ENCODE measurements around the gene EXOC4. TPM values are rescaled to one million over a fixed set of nuclear protein-coding genes. Genes with fewer than 3 reads are reported as not detected.

The EXOC4 gene
- total RNA-seq, 3 donors from 2014 or later, result 63.9 to 90.2 (median 89.5) TPM

DNA sequence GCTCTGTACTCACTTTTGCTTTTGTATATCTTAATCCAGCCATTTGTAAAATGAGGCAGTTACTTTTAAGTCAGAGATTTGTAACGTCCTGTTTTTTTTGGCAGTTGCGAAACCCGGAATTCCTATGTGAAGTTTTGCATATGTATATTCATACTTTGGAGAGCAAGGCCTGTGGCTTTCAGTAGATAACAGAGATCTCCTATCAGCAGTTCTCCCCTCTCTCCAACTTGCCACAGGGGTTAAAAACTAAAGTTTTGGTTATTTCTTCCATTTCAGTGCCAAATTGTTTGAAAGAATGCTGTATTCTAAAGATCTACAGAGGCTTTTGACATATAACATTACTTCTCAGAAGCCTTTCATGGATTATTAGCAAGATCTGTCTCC is 102.4 kb downstream of the EXOC4 start:
- ATAC-seq (no peak), DNase-seq (no peak)
- Histone ChIP-seq H3K9me3 (peaks cover 25% of the 10 kb centered on the region), H3K4me1 (ENCODE audit: low read depth) (no peaks in the 10 kb centered on the region), H3K4me3 (no peak overlapping the region), H3K36me3 (ENCODE audit: low read depth) (no peaks in the 10 kb centered on the region)
- TF ChIP-seq CTCF (IDR thresholded peaks at IDR 0.05), result no peak
- intact Hi-C loops (cut with DNase I, micrococcal nuclease), result no loop called here

- intact Hi-C loops (cut with DNase I, micrococcal nuclease), result no loop called here
- Histone ChIP-seq H3K9me3 (peaks cover 25% of the 10 kb centered on the region), H3K36me3 (ENCODE audit: low read depth) (no peaks in the 10 kb centered on the region), H3K4me1 (ENCODE audit: low read depth) (no peaks in the 10 kb centered on the region), H3K4me3 (no peak overlapping the region)
- ATAC-seq (no peak), DNase-seq (no peak)
- TF ChIP-seq CTCF (IDR thresholded peaks at IDR 0.05), result no peak
Observed at GRCh38 chr7:133355822-133356221, 102.9 kb downstream of the EXOC4 start.

DNA sequence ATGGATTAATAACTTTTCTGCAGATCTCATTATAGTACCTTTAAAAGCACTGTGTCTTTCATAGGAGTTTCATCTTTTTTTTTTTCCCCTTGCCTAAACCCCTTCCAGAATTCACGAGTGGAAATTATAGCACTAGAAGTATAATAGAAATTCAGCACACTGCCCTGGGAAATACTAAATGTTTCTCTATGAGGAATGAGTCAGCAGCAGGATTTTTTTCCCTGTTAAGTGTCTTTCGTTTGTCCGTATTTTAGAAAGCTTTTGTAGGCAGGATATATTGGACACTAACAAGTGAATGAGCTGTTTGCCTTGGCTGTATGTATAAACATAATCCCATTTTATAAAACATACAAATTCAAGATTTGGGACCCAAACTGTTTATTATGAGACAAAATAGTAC is 105.8 kb downstream of the EXOC4 start:
- TF ChIP-seq CTCF (IDR thresholded peaks at IDR 0.05), result no peak
- no peak for DNase-seq
- no peak for ATAC-seq
- Histone ChIP-seq H3K9me3 (peaks cover 1% of the 10 kb centered on the region), H3K4me3 (no peak overlapping the region), H3K36me3 (ENCODE audit: low read depth) (no peaks in the 10 kb centered on the region), H3K4me1 (ENCODE audit: low read depth) (no peaks in the 10 kb centered on the region)
- intact Hi-C loops (cut with DNase I, micrococcal nuclease), result no loop called here

DNA sequence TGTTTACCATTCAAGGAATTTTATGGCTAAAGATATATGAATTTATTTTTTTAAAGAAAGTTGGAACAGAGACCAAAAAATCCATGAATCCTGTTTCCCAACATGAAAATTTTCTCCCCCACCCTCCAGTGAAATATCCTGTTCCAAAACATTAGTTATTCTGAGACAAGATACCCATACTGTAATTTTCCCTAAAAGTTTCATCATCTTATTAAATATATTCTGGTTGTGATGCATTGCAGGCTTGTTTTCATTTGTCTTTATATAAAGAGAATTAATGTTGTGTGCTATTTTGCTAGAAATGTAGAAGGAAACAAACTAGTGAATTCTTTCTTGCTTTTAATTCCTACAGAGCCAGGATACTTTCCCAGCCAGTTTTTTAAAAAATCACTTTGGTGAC is 106.6 kb downstream of the EXOC4 start:
- intact Hi-C loops (cut with DNase I, micrococcal nuclease), result no loop called here
- TF ChIP-seq CTCF (IDR thresholded peaks at IDR 0.05), result no peak
- H3K9me3 ChIP-seq, result no peaks in the 10 kb centered on the region
- ATAC-seq, result no peak
- H3K4me3 ChIP-seq, result no peak overlapping the region
- no peak for DNase-seq
- H3K36me3 ChIP-seq (ENCODE audit: low read depth), result no peaks in the 10 kb centered on the region
- H3K4me1 ChIP-seq (ENCODE audit: low read depth), result no peaks in the 10 kb centered on the region

- Histone ChIP-seq H3K4me1 (ENCODE audit: low read depth) (no peaks in the 10 kb centered on the region), H3K4me3 (no peak overlapping the region), H3K36me3 (ENCODE audit: low read depth) (no peaks in the 10 kb centered on the region), H3K9me3 (no peaks in the 10 kb centered on the region)
- intact Hi-C loops (cut with DNase I, micrococcal nuclease), result no loop called here
- DNase-seq, result no peak
- ATAC-seq, result no peak
- no peak for TF ChIP-seq CTCF (IDR thresholded peaks at IDR 0.05)
Observed at GRCh38 chr7:133360201-133360600, 107.3 kb downstream of the EXOC4 start.

DNA sequence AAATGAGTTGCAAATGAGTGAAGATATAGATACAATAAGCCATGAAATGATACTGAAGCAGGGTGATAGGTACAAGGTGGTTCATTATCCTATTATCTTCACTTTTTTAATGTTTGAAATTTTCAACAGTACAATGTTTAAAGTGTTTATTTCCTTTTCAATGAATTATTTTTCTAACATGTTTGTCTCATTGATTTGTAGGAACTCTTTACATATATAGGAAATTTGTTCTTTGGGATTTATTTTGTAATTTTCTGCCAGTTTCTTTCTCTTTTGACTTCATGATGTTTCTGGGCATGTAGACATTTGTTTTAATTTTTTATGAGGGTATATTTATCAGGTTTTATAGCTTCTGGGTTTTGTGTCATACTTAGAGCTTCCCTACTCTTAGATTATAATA is 108.9 kb downstream of the EXOC4 start:
- no peak overlapping the region for H3K4me3 ChIP-seq
- intact Hi-C loops (cut with DNase I, micrococcal nuclease), result no loop called here
- ATAC-seq (no peak), DNase-seq (no peak)
- H3K9me3 ChIP-seq, result no peaks in the 10 kb centered on the region
- H3K36me3 ChIP-seq (ENCODE audit: low read depth), result no peaks in the 10 kb centered on the region
- H3K4me1 ChIP-seq (ENCODE audit: low read depth), result no peaks in the 10 kb centered on the region
- no peak for TF ChIP-seq CTCF (IDR thresholded peaks at IDR 0.05)

All from mucosa of descending colon (tissue), 3 donors.